HEK293 (cell line): ENCODE results near the gene PHLDB3.

Source experiments
- GLIS2 ChIP-seq: fragments of 450-650 bp; formaldehyde crosslinking; IDR thresholded peaks from 2 replicates; pipeline ENCODE4 v1.5.1; 2016; ENCODE audit warnings: missing biosample characterization, missing genetic modification characterization
- HIC1 ChIP-seq: fragments of 450-650 bp; formaldehyde crosslinking; IDR thresholded peaks from 2 replicates; pipeline ENCODE4 v1.5.1; 2016; ENCODE audit warnings: missing biosample characterization, missing genetic modification characterization
- KLF8 ChIP-seq: fragments of 450-650 bp; formaldehyde crosslinking; IDR thresholded peaks from 2 replicates; pipeline ENCODE4 v1.5.1; 2016; ENCODE audit warnings: missing biosample characterization, missing genetic modification characterization
- PATZ1 ChIP-seq: fragments of 450-650 bp; formaldehyde crosslinking; IDR thresholded peaks from 2 replicates; pipeline ENCODE4 v1.5.1; 2016; ENCODE audit warnings: missing biosample characterization, missing genetic modification characterization
- TCF7L2 ChIP-seq: IDR thresholded peaks from 2 replicates; pipeline ENCODE4 v1.6.1; 2011; ENCODE audit warnings: low read depth, mild to moderate bottlenecking, inconsistent platforms, low read length, moderate library complexity, borderline replicate concordance
- YY2 ChIP-seq: fragments of 450-650 bp; formaldehyde crosslinking; IDR thresholded peaks from 2 replicates; pipeline ENCODE4 v1.5.1; 2016; ENCODE audit warnings: missing biosample characterization, missing genetic modification characterization
- ZBTB17 ChIP-seq: fragments of 450-650 bp; formaldehyde crosslinking; IDR thresholded peaks from 2 replicates; pipeline ENCODE4 v1.5.1; 2016; ENCODE audit warnings: missing biosample characterization, missing genetic modification characterization
- ZFHX2 ChIP-seq: fragments of 450-650 bp; formaldehyde crosslinking; conservative IDR thresholded peaks from 2 replicates; pipeline ENCODE4 v1.5.1; 2016; ENCODE audit warnings: missing biosample characterization, missing genetic modification characterization
- ZNF2 ChIP-seq: fragments of 450-650 bp; formaldehyde crosslinking; IDR thresholded peaks from 2 replicates; pipeline ENCODE4 v1.5.1; 2016; ENCODE audit warnings: missing biosample characterization, missing genetic modification characterization
- ZNF23 ChIP-seq: fragments of 450-650 bp; formaldehyde crosslinking; IDR thresholded peaks from 2 replicates; pipeline ENCODE4 v1.5.1; 2016; ENCODE audit warnings: missing biosample characterization, missing genetic modification characterization, borderline replicate concordance
- ZNF280D ChIP-seq: fragments of 450-650 bp; formaldehyde crosslinking; IDR thresholded peaks from 2 replicates; pipeline ENCODE4 v1.5.1; 2016; ENCODE audit warnings: missing biosample characterization, missing genetic modification characterization
- ZNF398 ChIP-seq: fragments of 450-650 bp; formaldehyde crosslinking; IDR thresholded peaks from 2 replicates; pipeline ENCODE4 v1.5.1; 2017; ENCODE audit warnings: missing biosample characterization, missing genetic modification characterization
- ZNF518A ChIP-seq: fragments of 450-650 bp; formaldehyde crosslinking; conservative IDR thresholded peaks from 2 replicates; pipeline ENCODE4 v1.5.1; 2016; ENCODE audit warnings: low read depth, missing biosample characterization, missing genetic modification characterization
- ZNF548 ChIP-seq: fragments of 450-650 bp; formaldehyde crosslinking; IDR thresholded peaks from 2 replicates; pipeline ENCODE4 v1.5.1; 2016; ENCODE audit warnings: missing biosample characterization, missing genetic modification characterization
- ZNF585B ChIP-seq: fragments of 450-650 bp; formaldehyde crosslinking; IDR thresholded peaks from 2 replicates; pipeline ENCODE4 v1.5.1; 2016; ENCODE audit warnings: missing biosample characterization, missing genetic modification characterization
- ZNF596 ChIP-seq: fragments of 450-650 bp; IDR thresholded peaks from 2 replicates; pipeline ENCODE4 v1.5.0; 2018; ENCODE audit warnings: missing biosample characterization, mild to moderate bottlenecking, missing genetic modification characterization, moderate library complexity
- ZNF610 ChIP-seq: fragments of 450-650 bp; formaldehyde crosslinking; IDR thresholded peaks from 2 replicates; pipeline ENCODE4 v1.5.1; 2016; ENCODE audit warnings: missing biosample characterization, missing genetic modification characterization, borderline replicate concordance
- ZNF623 ChIP-seq: fragments of 450-650 bp; formaldehyde crosslinking; IDR thresholded peaks from 2 replicates; pipeline ENCODE4 v1.5.1; 2016; ENCODE audit warnings: missing biosample characterization, missing genetic modification characterization
- ZNF639 ChIP-seq: fragments of 450-650 bp; formaldehyde crosslinking; IDR thresholded peaks from 2 replicates; pipeline ENCODE4 v1.5.1; 2016; ENCODE audit warnings: missing biosample characterization, missing genetic modification characterization
- ZSCAN30 ChIP-seq: fragments of 450-650 bp; IDR thresholded peaks from 2 replicates; pipeline ENCODE4 v1.5.1; 2018; ENCODE audit warnings: missing biosample characterization, mild to moderate bottlenecking, missing genetic modification characterization, moderate library complexity

The PHLDB3 gene

GRCh38 chr19:43526884-43527859 is 22.6 kb upstream of the PHLDB3 start, which contains the start of gene ETHE1 (continued):
- TF ChIP-seq ZNF518A (tag by site-specific recombination) (0 out of 2 replicates have a peak, but pooled peaks have one; percentile 10), ZNF610 (peak; percentile 69; the same call in 1 of the 2 replicates), ZBTB17 (tag by site-specific recombination) (peak; percentile 98), ZNF23 (tag by site-specific recombination) (peak; percentile 9; the same call in 1 of the 2 replicates), ZNF280D (tag by site-specific recombination) (peak; percentile 62; the same call in 1 of the 2 replicates), YY2 (tag by site-specific recombination) (no peak), ZNF623 (tag by site-specific recombination) (peak; percentile 33; the same call in 1 of the 2 replicates), ZNF398 (tag by site-specific recombination) (0 out of 2 replicates have a peak, but pooled peaks have one; percentile 6), ZNF548 (no peak), ZNF639 (tag by site-specific recombination) (no peak), ZNF585B (tag by site-specific recombination) (no peak), ZFHX2 (tag by site-specific recombination) (peak; percentile 97), GLIS2 (tag by site-specific recombination) (peak; percentile 66; the same call in 1 of the 2 replicates), ZNF2 (peak; percentile 59), ZSCAN30 (tag by site-specific recombination) (peak; percentile 73), TCF7L2 (no peak), HIC1 (tag by site-specific recombination) (peak; percentile 71; the same call in 1 of the 2 replicates), ZNF596 (no peak), KLF8 (peak; percentile 95), PATZ1 (tag by site-specific recombination) (peak; percentile 94)
